ENCODE data around the gene IGFALS.

The IGFALS gene

DNA sequence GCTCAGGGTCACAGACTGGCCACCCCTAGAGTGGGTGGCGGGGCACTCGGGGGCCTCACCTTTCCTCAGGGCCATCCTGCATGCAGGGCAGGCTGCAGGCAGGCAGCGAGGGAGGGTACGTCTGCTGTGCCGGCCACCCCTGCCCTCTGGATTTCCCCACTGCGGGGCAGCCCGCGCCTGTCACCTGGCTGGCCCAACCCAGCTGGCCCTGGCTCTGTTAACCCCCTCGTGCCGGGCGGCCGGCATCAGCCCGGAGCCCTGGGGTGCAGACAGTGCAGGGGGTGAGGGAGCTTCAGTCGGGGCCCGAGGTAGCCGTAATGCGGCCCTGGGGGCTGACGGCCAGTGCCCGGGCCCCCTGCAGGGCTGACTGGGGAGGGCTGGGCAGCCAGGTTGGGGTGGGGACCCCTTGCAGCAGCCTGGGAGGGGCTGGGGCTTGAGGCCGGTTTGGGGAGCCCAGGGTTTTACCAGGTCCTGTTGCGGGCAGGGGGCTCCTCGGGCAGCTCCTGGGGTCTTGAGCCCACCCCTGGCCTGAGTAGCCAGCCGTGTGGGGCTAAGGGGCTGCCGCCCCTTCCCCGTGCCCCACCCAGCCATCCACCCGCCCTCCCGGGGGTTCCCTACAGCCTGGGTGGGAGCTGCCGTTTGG is at the start of gene IGFALS:
TSS of gene IGFALS (minus strand) at position 128 of the 643 bp plus-strand sequence. CDS start at position 75, 53 bp downstream.
- no peak for TF ChIP-seq CTCF (IDR thresholded peaks at IDR 0.05; ENCODE audit: borderline replicate concordance, insufficient read depth, low read depth, low read length)
- no peak within 1 kb of the TSS for H3K4me3 ChIP-seq (ENCODE audit: low read depth, low read length)

DNA sequence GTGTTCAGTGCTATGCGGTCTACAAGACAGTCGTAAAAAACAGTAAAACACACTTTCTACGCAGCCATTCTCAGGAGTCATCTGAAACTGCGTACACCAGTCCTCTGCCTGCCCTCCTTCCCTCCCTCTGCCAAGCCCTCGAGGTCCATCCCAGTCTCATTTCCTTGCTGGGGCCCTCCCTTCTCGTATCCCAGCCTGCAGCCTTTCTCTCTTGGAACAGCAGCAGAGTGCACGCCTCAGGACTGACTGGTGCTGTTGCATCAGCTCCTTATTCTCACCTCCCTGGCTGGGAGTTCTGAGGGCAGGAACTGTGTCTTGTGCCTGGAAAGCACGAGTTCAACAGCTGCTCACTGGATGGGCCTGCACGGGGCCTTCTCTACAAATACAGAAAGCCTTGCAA is 46.0 kb upstream of the IGFALS start:
- H3K4me3 ChIP-seq (ENCODE audit: low read depth, low read length) = no peak overlapping the region
- no peak for TF ChIP-seq CTCF (IDR thresholded peaks at IDR 0.05; ENCODE audit: borderline replicate concordance, insufficient read depth, low read depth, low read length)

DNA sequence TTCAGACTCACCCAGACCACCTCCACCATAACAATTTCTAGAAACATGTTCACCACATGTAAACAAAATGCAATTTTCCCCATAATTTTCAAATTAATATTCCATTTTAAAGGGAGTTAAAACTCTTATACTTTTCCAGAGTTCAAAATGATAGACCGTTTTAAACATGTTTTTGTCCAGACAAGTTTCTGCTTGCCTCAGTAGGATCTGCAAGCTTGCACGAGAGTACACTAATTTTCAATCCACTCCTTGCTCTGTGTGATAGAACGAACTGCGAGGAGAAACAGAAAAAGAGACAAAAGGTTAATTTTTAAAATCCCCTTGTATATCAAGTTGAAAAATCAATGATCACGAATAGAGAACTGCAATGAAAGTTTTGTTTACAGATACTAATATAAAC is 40.6 kb upstream of the IGFALS start:
- H3K4me3 ChIP-seq (ENCODE audit: low read depth, low read length) = no peak overlapping the region
- no peak for TF ChIP-seq CTCF (IDR thresholded peaks at IDR 0.05; ENCODE audit: borderline replicate concordance, insufficient read depth, low read depth, low read length)

DNA sequence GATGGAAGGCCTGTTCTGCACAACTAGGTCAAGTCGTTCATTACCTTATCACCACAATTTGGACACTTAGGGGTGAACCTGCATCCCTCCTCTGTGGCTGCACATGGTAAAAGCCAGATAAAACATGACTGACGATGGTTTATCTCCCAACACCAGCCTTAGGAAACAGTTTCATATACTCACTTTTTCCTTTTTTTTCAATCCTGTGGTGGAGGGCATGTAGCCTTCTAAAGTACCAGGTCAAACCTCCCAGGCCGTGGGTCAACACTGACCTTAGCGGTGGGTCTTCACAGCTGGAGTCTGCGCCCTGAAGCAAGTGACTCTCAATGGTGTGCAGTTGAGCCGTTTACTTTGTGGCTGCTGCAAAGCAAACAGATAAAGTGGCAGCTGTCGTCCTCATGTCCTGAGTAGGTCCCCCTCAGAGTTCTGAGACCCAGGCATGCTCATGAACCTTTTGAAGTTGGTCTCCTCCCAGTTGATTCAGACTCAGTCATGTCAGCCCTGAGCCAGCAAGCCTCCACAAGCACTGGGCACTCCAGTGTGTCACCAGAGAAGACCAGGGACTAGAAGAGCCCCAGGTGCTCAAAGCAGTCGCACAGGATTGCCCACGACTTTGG is 39.4 kb upstream of the IGFALS start:
- TF ChIP-seq CTCF (IDR thresholded peaks at IDR 0.05; ENCODE audit: borderline replicate concordance, insufficient read depth, low read depth, low read length) = no peak
- no peak overlapping the region for H3K4me3 ChIP-seq (ENCODE audit: low read depth, low read length)

DNA sequence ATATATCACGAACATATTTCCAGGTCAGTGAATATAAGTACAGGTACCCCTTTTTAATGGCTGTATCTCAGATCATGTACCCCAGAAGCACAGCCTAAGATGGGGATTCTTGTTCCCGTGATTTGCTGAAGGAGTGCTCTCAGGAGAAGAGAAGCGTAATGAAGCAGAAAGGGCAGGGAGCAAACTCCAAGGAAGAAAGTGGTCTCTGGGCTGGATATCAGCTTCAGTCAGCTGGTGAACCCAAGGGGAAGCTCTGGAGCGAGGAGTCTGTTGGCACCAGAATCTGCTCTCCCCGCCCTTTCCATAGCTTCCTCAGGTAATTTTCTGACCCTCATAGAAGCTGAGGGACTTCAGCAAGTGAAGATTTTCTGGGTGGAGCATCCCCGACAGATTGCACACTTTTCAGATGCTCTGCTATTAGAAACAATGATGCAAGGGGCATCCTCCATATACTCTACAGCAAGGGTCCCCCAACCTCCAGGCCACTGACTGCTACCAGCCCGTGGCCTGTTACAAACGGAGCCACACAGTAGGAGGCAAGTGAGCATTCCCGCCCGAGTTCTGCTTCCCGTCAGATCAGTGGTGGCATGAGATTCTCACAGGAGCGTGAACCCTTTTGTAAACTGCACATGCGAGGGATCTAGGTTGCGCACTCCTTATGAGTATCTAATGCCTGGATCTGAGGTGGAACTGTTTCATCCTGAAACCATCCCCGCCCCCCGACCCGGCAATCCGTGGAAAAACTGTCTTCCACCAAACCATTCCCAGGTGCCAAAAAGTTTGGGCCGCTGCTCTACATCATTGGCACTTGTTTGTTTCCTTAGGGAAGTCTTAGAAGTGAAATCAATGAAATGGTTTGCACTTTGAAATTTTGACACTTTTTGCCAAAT is 37.9 kb upstream of the IGFALS start:
- no peak for TF ChIP-seq CTCF (IDR thresholded peaks at IDR 0.05; ENCODE audit: borderline replicate concordance, insufficient read depth, low read depth, low read length)
- no peak overlapping the region for H3K4me3 ChIP-seq (ENCODE audit: low read depth, low read length)

GRCh38 chr16:1830213-1830612 is 36.7 kb upstream of the IGFALS start:
- no peak overlapping the region for H3K4me3 ChIP-seq (ENCODE audit: low read depth, low read length)
- TF ChIP-seq CTCF (IDR thresholded peaks at IDR 0.05; ENCODE audit: borderline replicate concordance, insufficient read depth, low read depth, low read length) = no peak
